ENCODE results near the gene PABPN1L.

DNA sequence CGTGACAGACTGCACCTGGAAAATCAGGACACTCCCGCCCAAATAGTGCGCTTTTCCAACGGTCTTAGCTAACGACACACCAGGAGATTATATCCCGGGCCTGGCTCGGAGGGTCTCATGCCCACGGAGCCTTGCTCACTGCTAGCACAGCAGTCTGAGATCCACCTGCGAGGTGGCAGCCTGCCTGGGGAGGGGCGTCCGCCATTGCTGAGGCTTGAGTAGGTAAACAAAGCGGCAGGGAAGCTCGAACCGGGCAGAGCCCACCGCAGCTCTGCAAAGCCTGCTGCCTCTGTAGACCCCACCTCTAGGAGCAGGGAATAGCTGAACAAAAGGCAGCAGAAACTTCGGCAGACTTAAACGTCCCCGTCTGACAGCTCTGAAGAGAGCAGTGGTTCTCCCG, 14.8 kb downstream of the PABPN1L start:
- TF ChIP-seq, protein P1, sequence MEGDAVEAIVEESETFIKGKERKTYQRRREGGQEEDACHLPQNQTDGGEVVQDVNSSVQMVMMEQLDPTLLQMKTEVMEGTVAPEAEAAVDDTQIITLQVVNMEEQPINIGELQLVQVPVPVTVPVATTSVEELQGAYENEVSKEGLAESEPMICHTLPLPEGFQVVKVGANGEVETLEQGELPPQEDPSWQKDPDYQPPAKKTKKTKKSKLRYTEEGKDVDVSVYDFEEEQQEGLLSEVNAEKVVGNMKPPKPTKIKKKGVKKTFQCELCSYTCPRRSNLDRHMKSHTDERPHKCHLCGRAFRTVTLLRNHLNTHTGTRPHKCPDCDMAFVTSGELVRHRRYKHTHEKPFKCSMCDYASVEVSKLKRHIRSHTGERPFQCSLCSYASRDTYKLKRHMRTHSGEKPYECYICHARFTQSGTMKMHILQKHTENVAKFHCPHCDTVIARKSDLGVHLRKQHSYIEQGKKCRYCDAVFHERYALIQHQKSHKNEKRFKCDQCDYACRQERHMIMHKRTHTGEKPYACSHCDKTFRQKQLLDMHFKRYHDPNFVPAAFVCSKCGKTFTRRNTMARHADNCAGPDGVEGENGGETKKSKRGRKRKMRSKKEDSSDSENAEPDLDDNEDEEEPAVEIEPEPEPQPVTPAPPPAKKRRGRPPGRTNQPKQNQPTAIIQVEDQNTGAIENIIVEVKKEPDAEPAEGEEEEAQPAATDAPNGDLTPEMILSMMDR (IDR thresholded peaks at IDR 0.05; ENCODE audit: extremely low read depth in 1 of 2, insufficient read depth in 1 of 2, low read depth in 1 of 2, low read length in 2 of 2) = no peak
- TF ChIP-seq POLR2A (IDR thresholded peaks at IDR 0.05; ENCODE audit: low read depth, low read length) = no peak
- TF ChIP-seq EZH2 (IDR thresholded peaks at IDR 0.05; ENCODE audit: borderline replicate concordance, low read depth, low read length, severe bottlenecking) = no peak
- TF ChIP-seq JUN (IDR thresholded peaks at IDR 0.05; ENCODE audit: borderline replicate concordance, insufficient read depth, insufficient read length, low read depth) = no peak
- no peak for TF ChIP-seq MYC (IDR thresholded peaks at IDR 0.05; ENCODE audit: low read depth, low read length)
- TF ChIP-seq, protein P2, sequence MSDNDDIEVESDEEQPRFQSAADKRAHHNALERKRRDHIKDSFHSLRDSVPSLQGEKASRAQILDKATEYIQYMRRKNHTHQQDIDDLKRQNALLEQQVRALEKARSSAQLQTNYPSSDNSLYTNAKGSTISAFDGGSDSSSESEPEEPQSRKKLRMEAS (IDR thresholded peaks at IDR 0.05; ENCODE audit: insufficient read depth, insufficient read length) = no peak
- TF ChIP-seq POLR2AphosphoS5 (IDR thresholded peaks at IDR 0.05; ENCODE audit: insufficient read depth, low read depth, low read length) = no peak

Data from endothelial cell of umbilical vein (primary cell).